ENCODE data around the gene NEU4. TPM values are rescaled to one million over a fixed set of nuclear protein-coding genes. Genes with fewer than 3 reads are reported as not detected.

The NEU4 gene
- polyA plus RNA-seq, 1 experiment, result not detected

- no peak for DNase-seq (ENCODE audit: low read depth, low spot score)
Measured at GRCh38 chr2:241768850-241769249, 40.1 kb upstream of the NEU4 start.

GRCh38 chr2:241769819-241770184 lies 39.2 kb upstream of the NEU4 start:
- no peak overlapping the region for H3K4me3 ChIP-seq (ENCODE audit: low read depth, low read length)
- peaks cover 3% of the 10 kb centered on the region; the same call in 1 of the 2 replicates for H3K9me3 ChIP-seq (ENCODE audit: control insufficient read depth, insufficient read depth, low read length)
- DNase-seq (ENCODE audit: low read depth, low spot score), result no peak
- H3K27me3 ChIP-seq (ENCODE audit: control insufficient read depth, insufficient read depth, low read length), result no peaks in the 10 kb centered on the region
- H3K27ac ChIP-seq (ENCODE audit: low read depth, low read length), result no peak overlapping the region
- TF ChIP-seq CTCF (IDR thresholded peaks at IDR 0.05; ENCODE audit: low read depth, low read length), result no peak
- ChIA-PET CTCF (no interaction called here), POLR2A (no interaction called here)

More at GRCh38 chr2:241768850-241769249, 40.1 kb upstream of the NEU4 start:
- Histone ChIP-seq H3K4me3 (ENCODE audit: low read depth, low read length) (no peak overlapping the region), H3K9me3 (ENCODE audit: control insufficient read depth, insufficient read depth, low read length) (peaks cover 3% of the 10 kb centered on the region; the same call in 1 of the 2 replicates), H3K27ac (ENCODE audit: low read depth, low read length) (no peak overlapping the region), H3K27me3 (ENCODE audit: control insufficient read depth, insufficient read depth, low read length) (no peaks in the 10 kb centered on the region)
- POLR2A ChIA-PET, result no interaction called here
- CTCF ChIA-PET, result no interaction called here
- no peak for TF ChIP-seq CTCF (IDR thresholded peaks at IDR 0.05; ENCODE audit: low read depth, low read length)

GRCh38 chr2:241770185-241770935 lies 38.6 kb upstream of the NEU4 start:
- no peaks in the 10 kb centered on the region for H3K27me3 ChIP-seq (ENCODE audit: control insufficient read depth, insufficient read depth, low read length)
- POLR2A ChIA-PET, result no interaction called here
- DNase-seq (ENCODE audit: low read depth, low spot score), result no peak
- no peak for TF ChIP-seq CTCF (IDR thresholded peaks at IDR 0.05; ENCODE audit: low read depth, low read length)
- peaks cover 3% of the 10 kb centered on the region; the same call in 1 of the 2 replicates for H3K9me3 ChIP-seq (ENCODE audit: control insufficient read depth, insufficient read depth, low read length)
- H3K4me3 ChIP-seq (ENCODE audit: low read depth, low read length), result no peak overlapping the region
- H3K27ac ChIP-seq (ENCODE audit: low read depth, low read length), result no peak overlapping the region
- CTCF ChIA-PET, result interaction anchor here (0.6 to 1.0 kb wide), 2 partner anchors 38 to 108 kb away, joined by 3 read pairs; no protein-coding TSS in a partner anchor

- DNase-seq (ENCODE audit: low read depth, low spot score), result no peak
- no peaks in the 10 kb centered on the region for H3K27me3 ChIP-seq (ENCODE audit: control insufficient read depth, insufficient read depth, low read length)
- H3K4me3 ChIP-seq (ENCODE audit: low read depth, low read length), result no peak overlapping the region
- peaks cover 3% of the 10 kb centered on the region; the same call in 1 of the 2 replicates for H3K9me3 ChIP-seq (ENCODE audit: control insufficient read depth, insufficient read depth, low read length)
- ChIA-PET POLR2A (no interaction called here), CTCF (interaction anchor here (0.6 to 1.0 kb wide), 3 partner anchors 39 to 108 kb away, joined by 3 to 5 read pairs (median 3); no protein-coding TSS in a partner anchor)
- no peak for TF ChIP-seq CTCF (IDR thresholded peaks at IDR 0.05; ENCODE audit: low read depth, low read length)
- H3K27ac ChIP-seq (ENCODE audit: low read depth, low read length), result no peak overlapping the region
Measured at GRCh38 chr2:241770936-241771285, 38.1 kb upstream of the NEU4 start.

GRCh38 chr2:241771286-241772062 lies 37.5 kb upstream of the NEU4 start:
- H3K4me3 ChIP-seq (ENCODE audit: low read depth, low read length), result no peak overlapping the region
- H3K9me3 ChIP-seq (ENCODE audit: control insufficient read depth, insufficient read depth, low read length), result peaks cover 3% of the 10 kb centered on the region; the same call in 1 of the 2 replicates
- no peak overlapping the region for H3K27ac ChIP-seq (ENCODE audit: low read depth, low read length)
- CTCF ChIA-PET, result interaction anchor here (0.8 to 1.0 kb wide), 2 partner anchors 97 to 107 kb away, joined by 3 to 5 read pairs; no protein-coding TSS in a partner anchor
- TF ChIP-seq CTCF (IDR thresholded peaks at IDR 0.05; ENCODE audit: low read depth, low read length), result no peak
- no peak for DNase-seq (ENCODE audit: low read depth, low spot score)
- H3K27me3 ChIP-seq (ENCODE audit: control insufficient read depth, insufficient read depth, low read length), result no peaks in the 10 kb centered on the region
- POLR2A ChIA-PET, result no interaction called here

Data from AG04450 (cell line).